Upper lobe of left lung (tissue), 6 donors: ENCODE results near the gene CRYBA1. TPM values are rescaled to one million over a fixed set of nuclear protein-coding genes. Genes with fewer than 3 reads are reported as not detected.
"Not testable (repeated sequence)": the region's sequence is repeated elsewhere in the genome, so short reads cannot be mapped to it uniquely, and the experiment has no call there.

Experiments used
- ATAC-seq, 2 donors: fragments of 200-7000 bp; cut with Tn5 transposase; one replicate each; pipeline ENCODE4 v1.9.1; 2022; ENCODE audit warnings: mild to moderate bottlenecking in 2 of 2, moderate library complexity in 2 of 2; ENCODE audit not compliant: low FRiP score in 2 of 2
- DNase-seq, 2 donors: peaks; one replicate each; pipeline ENCODE4 v3.0.0-alpha.2; 2019 to 2020
- H3K27ac ChIP-seq, 4 donors: fragments of 200-600 bp; sonication (generic); one replicate each; pipeline ENCODE4 v1.5.1; 2016 to 2019
- H3K27me3 ChIP-seq, 4 donors: fragments of 200-600 bp; sonication (generic); one replicate each; pipeline ENCODE4 v1.5.1; 2017 to 2019
- H3K36me3 ChIP-seq, 4 donors: fragments of 200-600 bp; sonication (generic); one replicate each; pipeline ENCODE4 v1.5.1; 2016 to 2019
- H3K4me1 ChIP-seq, 4 donors: fragments of 200-600 bp; sonication (generic); one replicate each; pipeline ENCODE4 v1.5.1; 2018 to 2019
- H3K4me3 ChIP-seq, 4 donors: fragments of 200-600 bp; sonication (generic); one replicate each; pipeline ENCODE4 v1.5.1; 2017 to 2019; ENCODE audit warnings: mild to moderate bottlenecking in 2 of 4, moderate library complexity in 1 of 4
- H3K9me3 ChIP-seq, 4 donors: fragments of 200-600 bp; sonication (generic); one replicate each; pipeline ENCODE4 v1.5.1; 2018 to 2019
- EP300 ChIP-seq, 4 donors: sonication (generic); formaldehyde crosslinking; IDR thresholded peaks; one replicate each; pipeline ENCODE4 v1.5.1; 2017; ENCODE audit warnings: antibody characterized with exemption in 4 of 4, control low read depth in 2 of 4
- POLR2A ChIP-seq, 4 donors: fragments of 450-650 bp; IDR thresholded peaks; one replicate each; pipeline ENCODE4 v1.5.1; 2016 to 2017; ENCODE audit warnings: antibody characterized with exemption in 4 of 4, mild to moderate bottlenecking in 2 of 4
- POLR2AphosphoS5 ChIP-seq, 2 donors: sonication (generic); formaldehyde crosslinking; IDR thresholded peaks; one replicate each; pipeline ENCODE4 v1.5.1; 2017; ENCODE audit warnings: antibody characterized with exemption in 2 of 2
- WGBS, 2 donors: methylation state at CpG; one replicate each; pipeline ENCODE4 v1.1.5; 2017 to 2018; 5-methylcytosine and 5-hydroxymethylcytosine counted together
- total RNA-seq, 6 donors: library from RNA; depleted of rRNA in 4 of 6; stranded (reverse); fragments of >200 nt in 4 of 6; gene quantifications; one replicate each; pipeline versions ENCODE4 v1.1.0 to v1.2.1, GENCODE V29; 2016 to 2021
- TF ChIP-seq, protein P1 (sequence below), 6 experiments: fragments of 450-650 bp in 4 of 6; fragments of 200-600 bp in 2 of 6; sonication (generic) in 2 of 6; IDR thresholded peaks; one replicate each; pipeline ENCODE4 v1.5.1; 2016 to 2019; ENCODE audit warnings: antibody characterized with exemption in 6 of 6
- donor health status: DM: no; HTN: no; CAD: no; lungs with moderate emphysema.
- donor health status: DM: no; HTN: yes; CAD: no; lungs with severe emphysema.

The CRYBA1 gene
- total RNA-seq, 6 donors from 2014 or later, result not detected

DNA sequence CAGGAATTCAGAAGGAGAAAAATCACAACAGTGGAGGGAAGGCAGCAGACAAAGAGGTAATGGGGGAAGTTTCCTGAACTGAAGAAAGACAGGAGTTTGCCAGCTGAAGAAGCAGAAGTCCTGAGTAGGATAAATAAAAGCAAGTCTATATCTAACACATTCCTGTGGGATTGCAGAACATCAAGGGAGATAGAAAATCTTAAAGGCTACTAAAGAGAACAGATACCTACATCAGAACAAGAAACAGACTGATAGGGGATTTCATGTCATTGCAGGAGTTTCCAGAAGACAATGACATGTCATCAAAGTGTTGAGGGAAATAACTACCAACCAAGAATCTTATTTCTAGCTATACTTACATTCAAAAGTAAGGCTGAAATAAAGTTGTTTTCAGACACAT, 21.3 kb upstream of the CRYBA1 start:
- DNase-seq (no peak), ATAC-seq (no peak)
- H3K27ac ChIP-seq, result no peak overlapping the region
- H3K4me3 ChIP-seq, result no peak overlapping the region
- H3K36me3 ChIP-seq, result no peaks in the 10 kb centered on the region
- H3K4me1 ChIP-seq, result no peaks in the 10 kb centered on the region
- H3K9me3 ChIP-seq, result no peaks in the 10 kb centered on the region
- TF ChIP-seq EP300 (IDR thresholded peaks at IDR 0.05) (no peak), POLR2A (IDR thresholded peaks at IDR 0.05) (no peak), POLR2AphosphoS5 (IDR thresholded peaks at IDR 0.05) (no peak)
- TF ChIP-seq, protein P1, sequence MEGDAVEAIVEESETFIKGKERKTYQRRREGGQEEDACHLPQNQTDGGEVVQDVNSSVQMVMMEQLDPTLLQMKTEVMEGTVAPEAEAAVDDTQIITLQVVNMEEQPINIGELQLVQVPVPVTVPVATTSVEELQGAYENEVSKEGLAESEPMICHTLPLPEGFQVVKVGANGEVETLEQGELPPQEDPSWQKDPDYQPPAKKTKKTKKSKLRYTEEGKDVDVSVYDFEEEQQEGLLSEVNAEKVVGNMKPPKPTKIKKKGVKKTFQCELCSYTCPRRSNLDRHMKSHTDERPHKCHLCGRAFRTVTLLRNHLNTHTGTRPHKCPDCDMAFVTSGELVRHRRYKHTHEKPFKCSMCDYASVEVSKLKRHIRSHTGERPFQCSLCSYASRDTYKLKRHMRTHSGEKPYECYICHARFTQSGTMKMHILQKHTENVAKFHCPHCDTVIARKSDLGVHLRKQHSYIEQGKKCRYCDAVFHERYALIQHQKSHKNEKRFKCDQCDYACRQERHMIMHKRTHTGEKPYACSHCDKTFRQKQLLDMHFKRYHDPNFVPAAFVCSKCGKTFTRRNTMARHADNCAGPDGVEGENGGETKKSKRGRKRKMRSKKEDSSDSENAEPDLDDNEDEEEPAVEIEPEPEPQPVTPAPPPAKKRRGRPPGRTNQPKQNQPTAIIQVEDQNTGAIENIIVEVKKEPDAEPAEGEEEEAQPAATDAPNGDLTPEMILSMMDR (IDR thresholded peaks at IDR 0.05), result no peak
- no peaks in the 10 kb centered on the region for H3K27me3 ChIP-seq

DNA sequence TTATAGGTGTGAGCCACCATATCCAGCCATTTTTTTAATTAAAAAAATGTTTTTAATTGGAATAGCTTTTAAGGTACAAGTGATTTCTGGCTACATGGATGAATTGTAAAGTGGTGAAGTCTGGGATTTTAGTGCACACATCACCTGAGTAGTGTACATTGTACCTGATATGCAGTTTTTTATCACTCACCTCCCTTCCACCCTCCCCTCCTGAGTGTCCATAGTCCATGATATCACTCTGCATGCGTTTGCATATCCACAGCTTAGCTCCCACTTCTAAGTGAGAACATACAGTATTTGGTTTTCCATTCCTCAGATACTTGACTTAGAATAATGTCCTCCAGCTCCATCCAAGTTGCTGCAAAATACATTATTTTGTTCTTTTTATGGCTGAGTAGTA, 13.4 kb upstream of the CRYBA1 start:
- Histone ChIP-seq H3K27me3 (no peaks in the 10 kb centered on the region), H3K4me3 (no peak overlapping the region), H3K4me1 (no peaks in the 10 kb centered on the region), H3K9me3 (no peaks in the 10 kb centered on the region), H3K27ac (no peak overlapping the region), H3K36me3 (no peaks in the 10 kb centered on the region)
- DNase-seq (no peak), ATAC-seq (no peak)
- no peak for TF ChIP-seq EP300 (IDR thresholded peaks at IDR 0.05)
- TF ChIP-seq POLR2A (IDR thresholded peaks at IDR 0.05), result no peak
- TF ChIP-seq, protein P1 (IDR thresholded peaks at IDR 0.05), result no peak
- no peak for TF ChIP-seq POLR2AphosphoS5 (IDR thresholded peaks at IDR 0.05)
- 86 to 95% methylated on average over 1 of the region's 1 CpG for WGBS, 2 donors

DNA sequence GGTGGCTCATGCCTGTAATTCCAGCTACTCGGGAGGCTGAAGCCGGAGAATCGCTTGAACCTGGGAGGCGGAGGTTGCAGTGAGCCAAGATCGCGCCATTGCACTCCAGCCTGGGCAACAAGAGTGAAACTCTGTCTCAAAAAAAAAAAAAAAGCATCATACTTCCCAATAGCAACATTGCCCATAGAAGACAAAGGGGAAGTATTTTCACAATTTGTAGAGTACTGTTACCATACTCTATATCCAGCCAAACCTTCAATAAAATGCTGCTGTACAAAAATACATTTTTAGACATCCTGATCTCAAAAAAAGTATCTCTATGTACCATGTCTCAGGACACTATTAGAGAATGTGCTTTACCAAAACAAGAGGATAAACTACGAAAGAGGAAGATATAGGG, 11.7 kb upstream of the CRYBA1 start:
- H3K9me3 ChIP-seq, H3K4me1 ChIP-seq, H3K27me3 ChIP-seq, H3K36me3 ChIP-seq, ATAC-seq, H3K27ac ChIP-seq, DNase-seq, H3K4me3 ChIP-seq: not testable (repeated sequence)
- 76 to 96% methylated on average over 6 to 7 of the region's 7 CpGs for WGBS, 2 donors

DNA sequence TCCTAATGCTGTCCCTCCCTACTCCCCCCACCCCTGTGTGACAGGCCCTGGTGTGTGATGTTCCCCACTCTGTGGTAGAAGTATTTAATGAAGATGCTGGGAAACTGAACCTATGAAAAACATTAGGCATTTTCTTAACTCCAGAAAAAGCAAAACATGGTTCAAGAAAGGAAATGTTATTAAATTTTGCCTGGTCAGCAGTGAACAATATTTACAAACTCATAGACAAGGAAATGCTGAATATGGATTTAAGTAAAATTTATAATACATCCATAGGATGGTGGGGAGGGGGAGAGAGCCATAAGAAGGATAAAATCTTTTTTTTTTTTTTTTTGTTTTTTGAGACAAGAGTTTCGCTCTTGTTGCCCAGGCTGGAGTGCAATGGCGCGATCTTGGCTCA, 10.8 kb upstream of the CRYBA1 start:
- H3K27me3 ChIP-seq, result no peaks in the 10 kb centered on the region
- no peaks in the 10 kb centered on the region for H3K36me3 ChIP-seq
- no peaks in the 10 kb centered on the region for H3K9me3 ChIP-seq
- no peak overlapping the region for H3K4me3 ChIP-seq
- H3K4me1 ChIP-seq, result peaks cover 0 to 4% (median 0%) of the 10 kb centered on the region in 4 donors
- TF ChIP-seq, protein P1 (IDR thresholded peaks at IDR 0.05), result no peak
- TF ChIP-seq POLR2AphosphoS5 (IDR thresholded peaks at IDR 0.05) (no peak), EP300 (IDR thresholded peaks at IDR 0.05) (no peak), POLR2A (IDR thresholded peaks at IDR 0.05) (no peak)
- ATAC-seq, result no peak
- no peak for DNase-seq
- WGBS, 2 donors, result 96 to 97% methylated on average over 3 of the region's 3 CpGs
- no peak overlapping the region for H3K27ac ChIP-seq

DNA sequence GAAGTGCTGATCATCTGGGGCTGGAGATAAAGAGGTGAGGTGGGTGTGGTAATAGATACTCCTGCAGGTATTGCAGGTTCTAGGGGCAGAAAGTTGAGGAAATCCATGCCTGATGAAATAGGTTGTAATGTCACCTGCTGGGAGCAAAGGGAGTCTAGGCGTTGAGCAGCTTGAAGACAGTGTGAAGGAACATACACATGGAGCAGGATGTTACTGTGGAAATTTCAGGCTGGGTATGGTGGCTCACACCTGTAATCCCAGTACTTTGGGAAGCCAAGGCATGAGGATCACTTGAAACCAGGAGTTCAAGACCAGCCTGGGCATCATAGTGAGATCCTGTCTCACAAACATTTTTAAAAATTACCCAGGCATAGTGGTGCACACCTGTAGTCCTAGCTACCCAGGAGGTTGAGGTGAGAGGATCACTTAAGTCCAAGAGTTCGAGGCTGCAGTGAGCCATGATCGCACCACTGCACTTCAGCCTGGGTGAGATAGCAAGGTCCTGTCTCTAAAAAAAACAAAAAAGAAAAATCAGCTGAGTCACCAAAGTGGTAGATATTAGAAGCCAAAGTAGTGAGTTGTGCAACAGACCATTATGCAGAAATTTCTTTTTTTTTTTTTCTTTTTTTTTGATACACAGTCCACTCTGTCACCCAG, 9.1 kb upstream of the CRYBA1 start:
- Histone ChIP-seq H3K4me1 (peaks cover 0 to 9% (median 6%) of the 10 kb centered on the region in 4 donors), H3K4me3 (no peak overlapping the region), H3K27ac (no peak overlapping the region), H3K9me3 (no peaks in the 10 kb centered on the region), H3K36me3 (no peaks in the 10 kb centered on the region), H3K27me3 (no peaks in the 10 kb centered on the region)
- WGBS, 2 donors, result 68 to 78% methylated on average over 3 of the region's 3 CpGs
- TF ChIP-seq, protein P1 (IDR thresholded peaks at IDR 0.05), result no peak
- no peak for TF ChIP-seq POLR2A (IDR thresholded peaks at IDR 0.05)
- no peak for TF ChIP-seq EP300 (IDR thresholded peaks at IDR 0.05)
- TF ChIP-seq POLR2AphosphoS5 (IDR thresholded peaks at IDR 0.05), result no peak
- ATAC-seq, result peak in 1 of 2 donors; percentile 27
- DNase-seq, result no peak
